ENCODE data around the gene GALNT16. TPM values are rescaled to one million over a fixed set of nuclear protein-coding genes. Genes with fewer than 3 reads are reported as not detected.

The GALNT16 gene
- total RNA-seq, 4 donors from 2014 or later, result 2.1 to 4.6 (median 3.4) TPM

DNA sequence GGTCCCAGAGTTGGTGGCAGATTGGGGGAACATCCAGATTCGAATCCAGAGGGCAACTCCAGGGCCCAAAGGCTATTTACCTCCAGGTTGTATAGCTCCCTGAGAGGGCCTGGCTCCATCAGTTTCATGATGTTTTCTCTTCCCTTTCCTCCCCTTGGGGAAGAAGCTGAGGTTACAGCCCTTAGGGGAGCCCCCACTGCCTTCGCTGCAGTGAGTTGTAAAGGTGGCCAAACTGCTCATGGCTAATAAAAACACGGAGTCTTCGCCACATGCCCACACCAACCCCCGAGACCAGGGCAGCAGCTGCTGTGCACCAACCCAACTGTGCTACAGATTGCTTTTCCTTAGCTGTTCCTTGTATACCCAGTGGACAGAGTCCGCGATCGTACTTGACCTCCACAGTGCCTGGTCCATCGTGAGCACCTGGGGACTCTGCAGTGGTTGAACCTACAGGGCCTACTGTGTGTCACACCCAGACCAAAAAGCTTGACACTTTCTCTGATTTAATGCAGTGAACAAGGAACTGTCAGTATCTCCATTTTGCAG is 20.9 kb downstream of the GALNT16 start:
- Histone ChIP-seq H3K9me3 (no peaks in the 10 kb centered on the region), H3K4me1 (no peaks in the 10 kb centered on the region), H3K4me3 (no peak overlapping the region), H3K27ac (no peak overlapping the region), H3K36me3 (no peaks in the 10 kb centered on the region), H3K27me3 (no peaks in the 10 kb centered on the region)
- TF ChIP-seq EP300 (IDR thresholded peaks at IDR 0.05), result no peak
- TF ChIP-seq POLR2AphosphoS5 (IDR thresholded peaks at IDR 0.05), result no peak
- TF ChIP-seq, protein P1, sequence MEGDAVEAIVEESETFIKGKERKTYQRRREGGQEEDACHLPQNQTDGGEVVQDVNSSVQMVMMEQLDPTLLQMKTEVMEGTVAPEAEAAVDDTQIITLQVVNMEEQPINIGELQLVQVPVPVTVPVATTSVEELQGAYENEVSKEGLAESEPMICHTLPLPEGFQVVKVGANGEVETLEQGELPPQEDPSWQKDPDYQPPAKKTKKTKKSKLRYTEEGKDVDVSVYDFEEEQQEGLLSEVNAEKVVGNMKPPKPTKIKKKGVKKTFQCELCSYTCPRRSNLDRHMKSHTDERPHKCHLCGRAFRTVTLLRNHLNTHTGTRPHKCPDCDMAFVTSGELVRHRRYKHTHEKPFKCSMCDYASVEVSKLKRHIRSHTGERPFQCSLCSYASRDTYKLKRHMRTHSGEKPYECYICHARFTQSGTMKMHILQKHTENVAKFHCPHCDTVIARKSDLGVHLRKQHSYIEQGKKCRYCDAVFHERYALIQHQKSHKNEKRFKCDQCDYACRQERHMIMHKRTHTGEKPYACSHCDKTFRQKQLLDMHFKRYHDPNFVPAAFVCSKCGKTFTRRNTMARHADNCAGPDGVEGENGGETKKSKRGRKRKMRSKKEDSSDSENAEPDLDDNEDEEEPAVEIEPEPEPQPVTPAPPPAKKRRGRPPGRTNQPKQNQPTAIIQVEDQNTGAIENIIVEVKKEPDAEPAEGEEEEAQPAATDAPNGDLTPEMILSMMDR (IDR thresholded peaks at IDR 0.05), result no peak
- TF ChIP-seq POLR2A (IDR thresholded peaks at IDR 0.05), result no peak
- 94% methylated on average over 9 of the region's 9 CpGs for WGBS
- DNase-seq (ENCODE audit: low spot score in 2 of 2), result peak in 1 of 2 donors; percentile 55

DNA sequence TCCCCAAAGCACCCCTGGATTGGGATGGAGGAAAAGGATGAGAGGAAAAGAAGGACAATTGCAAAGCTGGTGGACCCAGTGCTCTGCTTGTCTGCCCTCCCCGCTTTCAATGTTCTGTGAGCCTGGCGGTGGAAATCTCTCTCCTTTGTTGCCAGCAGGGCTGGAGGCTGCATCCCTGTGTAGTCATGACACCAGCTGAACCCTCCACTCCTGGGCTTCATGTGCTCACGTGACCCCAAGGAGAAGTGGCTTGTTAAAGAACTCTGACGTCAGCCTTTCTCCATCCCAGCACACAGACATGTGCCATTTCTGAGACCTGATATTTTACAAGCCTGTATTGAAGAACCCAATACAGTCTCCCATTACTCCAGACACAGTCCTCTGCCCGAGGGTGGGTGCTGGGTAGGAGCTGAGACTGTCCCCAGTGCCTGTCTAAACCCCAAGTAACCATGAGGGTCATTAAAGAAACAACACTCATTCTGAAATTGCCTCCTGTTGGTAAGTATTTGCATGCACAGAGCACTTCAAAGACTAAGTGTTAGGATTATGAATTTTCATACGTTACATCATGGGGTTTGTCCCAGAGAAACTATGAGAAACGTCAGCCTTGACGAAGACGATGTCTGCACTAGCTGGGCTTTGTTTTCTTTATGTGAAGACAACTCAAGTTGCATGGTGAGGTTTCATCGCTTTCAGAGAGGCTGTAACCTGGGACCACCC is 21.7 kb downstream of the GALNT16 start:
- Histone ChIP-seq H3K9me3 (no peaks in the 10 kb centered on the region), H3K36me3 (no peaks in the 10 kb centered on the region), H3K4me1 (no peaks in the 10 kb centered on the region), H3K27ac (no peak overlapping the region), H3K27me3 (no peaks in the 10 kb centered on the region), H3K4me3 (no peak overlapping the region)
- peak in 1 of 2 donors; percentile 49 for DNase-seq (ENCODE audit: low spot score in 2 of 2)
- 69% methylated on average over 10 of the region's 10 CpGs for WGBS
- TF ChIP-seq POLR2A (IDR thresholded peaks at IDR 0.05), result no peak

DNA sequence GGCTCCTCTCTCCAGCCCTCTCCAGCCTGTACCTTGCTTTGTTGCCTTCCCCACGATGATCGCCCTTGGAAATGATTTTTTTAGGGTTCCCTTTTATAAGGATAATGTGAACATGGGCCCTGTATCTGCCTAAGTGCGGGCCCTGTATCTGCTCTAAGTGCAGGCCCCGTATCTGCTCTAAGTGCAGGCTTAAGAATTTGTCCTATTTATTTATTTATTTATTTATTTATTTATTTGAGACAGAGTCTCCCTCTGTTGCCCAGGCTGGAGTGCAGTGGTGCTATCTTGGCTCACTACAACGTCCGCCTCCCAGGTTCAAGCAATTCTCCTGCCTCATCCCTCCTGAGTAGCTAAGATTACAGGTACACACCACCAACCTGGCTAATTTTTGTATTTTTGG is 22.5 kb downstream of the GALNT16 start:
- WGBS, result 99% methylated on average over 6 of the region's 6 CpGs
- H3K9me3 ChIP-seq, result no peaks in the 10 kb centered on the region
- peak in 1 of 2 donors; percentile 26 for DNase-seq (ENCODE audit: low spot score in 2 of 2)
- H3K27ac ChIP-seq, result no peak overlapping the region
- no peaks in the 10 kb centered on the region for H3K36me3 ChIP-seq
- no peaks in the 10 kb centered on the region for H3K27me3 ChIP-seq
- TF ChIP-seq, protein P1 (IDR thresholded peaks at IDR 0.05), result no peak
- TF ChIP-seq POLR2AphosphoS5 (IDR thresholded peaks at IDR 0.05) (no peak), POLR2A (IDR thresholded peaks at IDR 0.05) (no peak)
- H3K4me1 ChIP-seq, result peaks cover 5% of the 10 kb centered on the region
- no peak overlapping the region for H3K4me3 ChIP-seq

DNA sequence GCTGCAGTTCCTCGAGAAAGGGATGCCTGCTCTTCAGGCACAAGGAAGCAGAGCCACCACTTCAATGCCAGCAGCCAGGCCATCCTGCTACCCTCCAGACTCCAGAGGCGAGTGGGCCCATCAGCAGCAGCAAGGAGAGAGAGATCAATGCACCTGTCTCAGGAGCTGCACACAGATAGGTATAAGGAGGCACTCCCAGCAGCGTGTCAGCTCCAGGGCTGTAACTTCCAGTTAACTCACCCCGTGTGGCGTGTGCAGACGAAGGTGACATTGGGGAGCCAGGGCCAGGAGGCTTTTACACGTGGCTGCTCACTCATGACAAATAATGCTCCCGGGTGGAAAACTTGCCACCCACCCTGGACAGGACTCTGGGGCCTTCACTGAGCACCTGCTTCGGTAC is 24.2 kb downstream of the GALNT16 start:
- Histone ChIP-seq H3K36me3 (no peaks in the 10 kb centered on the region), H3K27ac (no peak overlapping the region), H3K4me3 (no peak overlapping the region), H3K27me3 (no peaks in the 10 kb centered on the region), H3K9me3 (no peaks in the 10 kb centered on the region), H3K4me1 (peaks cover 16% of the 10 kb centered on the region)
- peak in 1 of 2 donors; percentile 40 for DNase-seq (ENCODE audit: low spot score in 2 of 2)
- no peak for TF ChIP-seq POLR2AphosphoS5 (IDR thresholded peaks at IDR 0.05)
- TF ChIP-seq, protein P1 (IDR thresholded peaks at IDR 0.05), result no peak
- TF ChIP-seq POLR2A (IDR thresholded peaks at IDR 0.05), result no peak
- TF ChIP-seq EP300 (IDR thresholded peaks at IDR 0.05), result no peak
- 66% methylated on average over 4 of the region's 9 CpGs for WGBS

DNA sequence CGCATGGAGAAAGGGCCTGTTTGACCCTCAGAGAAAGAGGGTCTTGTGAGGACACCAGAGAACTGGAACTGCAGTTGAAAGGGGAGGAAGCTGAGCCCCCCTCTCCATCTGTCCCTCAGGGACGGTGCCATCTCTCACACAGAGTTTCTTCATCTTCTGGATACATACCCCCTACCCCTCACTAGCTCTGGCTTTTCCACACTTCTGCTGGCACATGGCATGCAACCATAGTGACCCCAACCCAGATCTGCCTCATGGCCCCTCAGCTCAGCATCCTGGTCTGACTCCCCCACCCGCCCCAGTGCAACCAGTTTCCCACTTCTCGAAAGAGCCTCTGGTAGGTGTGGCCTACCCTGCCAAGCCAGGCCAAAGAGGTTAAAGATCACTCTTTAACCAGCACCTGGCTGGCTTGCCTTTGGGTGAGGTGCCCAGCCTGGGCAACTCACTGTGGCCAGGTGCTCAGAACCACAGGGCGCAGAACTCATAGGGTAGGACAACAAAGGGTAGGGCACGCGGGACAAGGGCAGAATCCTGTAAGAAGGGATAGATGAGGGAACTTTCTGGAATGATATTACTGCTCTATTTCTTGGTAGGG is 25.8 kb downstream of the GALNT16 start:
- H3K4me3 ChIP-seq, result no peak overlapping the region
- no peaks in the 10 kb centered on the region for H3K36me3 ChIP-seq
- no peak overlapping the region for H3K27ac ChIP-seq
- H3K9me3 ChIP-seq, result no peaks in the 10 kb centered on the region
- TF ChIP-seq EP300 (IDR thresholded peaks at IDR 0.05) (no peak), POLR2A (IDR thresholded peaks at IDR 0.05) (no peak), POLR2AphosphoS5 (IDR thresholded peaks at IDR 0.05) (no peak)
- TF ChIP-seq, protein P1 (IDR thresholded peaks at IDR 0.05), result no peak
- peaks cover 27% of the 10 kb centered on the region for H3K4me1 ChIP-seq
- 75% methylated on average over 7 of the region's 7 CpGs for WGBS
- peak in 1 of 2 donors; percentile 49 for DNase-seq (ENCODE audit: low spot score in 2 of 2)
- H3K27me3 ChIP-seq, result no peaks in the 10 kb centered on the region

Data from suprapubic skin (tissue), 4 donors.